Measurements from ENCODE around the gene AGPAT3.

AGPAT3 gene

DNA sequence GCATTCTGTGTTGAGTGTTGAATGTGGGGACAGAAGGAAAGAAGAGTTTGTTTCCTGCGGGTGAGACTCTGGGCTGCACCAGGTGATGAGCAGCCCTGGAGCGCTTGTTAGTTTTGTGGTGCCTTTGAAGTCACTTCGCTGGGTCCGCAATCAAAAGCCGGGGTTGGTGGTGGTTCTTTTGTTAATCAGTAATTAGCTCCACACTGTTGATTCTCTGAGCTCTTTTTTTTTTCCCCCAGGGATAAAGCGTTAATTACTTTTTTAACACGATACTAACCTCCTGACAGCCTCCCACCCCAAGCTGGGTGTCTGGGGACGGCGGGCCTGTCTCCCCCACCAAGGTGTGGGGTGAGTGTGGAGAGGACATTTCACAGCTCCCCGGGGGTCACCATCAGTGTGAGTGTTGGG is 56.6 kb downstream of the AGPAT3 start:
- no peak for FAIRE-seq

DNA sequence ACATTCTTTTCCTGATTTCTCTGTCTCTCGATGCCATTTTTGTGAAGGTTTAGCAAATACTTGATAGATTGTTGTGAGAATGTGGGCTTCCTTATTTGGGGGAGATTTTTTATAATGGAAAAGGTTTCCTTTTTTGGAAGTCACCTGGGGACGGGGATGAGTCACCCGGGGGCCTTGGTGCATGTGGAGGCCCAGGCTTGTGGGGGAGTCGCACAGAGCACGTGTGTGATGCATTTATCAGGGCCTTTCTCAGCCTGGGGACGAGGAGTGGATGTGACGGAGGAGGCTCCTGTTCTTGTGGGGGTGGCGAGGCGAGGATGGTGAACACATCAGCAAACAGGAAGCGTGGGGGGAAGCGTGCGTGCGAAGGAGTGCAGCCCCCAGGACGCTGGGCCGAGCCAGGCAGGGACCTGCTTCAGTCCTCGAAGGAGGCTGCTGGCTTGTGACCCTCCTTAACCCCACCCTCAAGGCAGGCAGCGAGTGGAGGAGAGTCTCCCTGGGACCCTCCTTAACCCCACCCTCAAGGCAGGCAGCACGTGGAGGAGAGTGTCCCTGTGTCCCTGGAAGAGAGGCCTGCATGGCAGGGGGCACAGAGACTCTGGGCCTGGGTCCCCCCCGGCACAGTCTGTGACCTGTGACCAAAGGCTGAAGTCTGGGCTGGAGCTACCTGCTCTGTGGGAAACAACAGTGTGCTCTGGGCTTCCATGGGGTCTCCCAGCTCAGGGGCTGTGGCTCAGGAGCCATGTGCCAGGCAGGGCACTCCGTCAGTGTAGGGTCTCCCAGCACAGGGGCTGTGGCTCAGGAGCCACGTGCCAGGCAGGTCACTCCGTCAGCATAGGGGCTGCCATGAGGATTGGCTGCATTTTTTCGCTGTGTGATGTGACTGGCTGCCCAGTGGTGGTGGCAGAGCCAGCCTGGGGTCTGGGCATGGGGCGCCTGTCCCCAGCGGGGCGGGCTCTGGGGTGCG is 57.2 kb downstream of the AGPAT3 start:
- DNase-seq (ENCODE audit: low spot score), result no peak
- no peak for FAIRE-seq

More for the DNA sequence above, 56.6 kb downstream of the AGPAT3 start:
- DNase-seq (ENCODE audit: low spot score), result no peak

DNA sequence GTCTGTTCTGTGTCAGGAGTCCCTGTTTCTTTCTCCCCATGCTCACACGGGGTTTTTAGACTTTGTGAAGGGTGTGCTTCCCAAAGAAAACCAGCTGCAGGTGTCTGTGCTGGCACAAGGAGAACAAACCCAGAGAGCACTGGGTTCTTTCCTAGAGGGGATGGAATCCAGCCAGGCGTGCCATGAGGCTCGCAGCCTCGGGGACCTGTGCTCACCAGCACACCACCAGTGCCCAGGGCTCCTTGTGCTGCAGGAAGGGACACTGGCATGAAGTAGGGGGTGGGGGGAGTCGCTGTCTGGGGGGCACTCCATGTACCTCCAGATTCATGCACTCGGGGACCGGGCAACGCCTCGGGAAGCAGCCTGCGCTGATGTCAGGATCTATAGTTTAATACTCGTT is 57.9 kb downstream of the AGPAT3 start:
- DNase-seq (ENCODE audit: low spot score) (no peak), FAIRE-seq (no peak)

DNA sequence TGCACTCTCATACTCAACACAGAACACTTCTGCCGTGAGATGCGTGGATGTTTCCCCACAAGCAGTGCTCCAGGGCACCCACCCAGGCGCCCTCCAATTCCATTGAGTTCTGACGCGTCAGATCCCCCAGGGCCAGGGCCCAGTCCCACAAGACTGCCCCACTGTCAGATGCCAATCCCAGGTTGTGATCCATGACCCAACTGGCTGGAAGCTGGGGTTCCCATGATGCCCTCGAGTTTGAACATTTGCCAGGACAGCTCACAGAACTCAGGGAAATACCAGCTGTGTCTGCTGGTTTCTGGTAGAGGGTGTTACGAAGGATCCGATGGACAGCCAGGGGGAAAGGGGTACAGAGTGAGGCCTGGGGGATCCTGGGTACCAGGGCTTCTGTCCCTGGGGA is 58.4 kb downstream of the AGPAT3 start:
- FAIRE-seq (no peak), DNase-seq (ENCODE audit: low spot score) (no peak)

DNA sequence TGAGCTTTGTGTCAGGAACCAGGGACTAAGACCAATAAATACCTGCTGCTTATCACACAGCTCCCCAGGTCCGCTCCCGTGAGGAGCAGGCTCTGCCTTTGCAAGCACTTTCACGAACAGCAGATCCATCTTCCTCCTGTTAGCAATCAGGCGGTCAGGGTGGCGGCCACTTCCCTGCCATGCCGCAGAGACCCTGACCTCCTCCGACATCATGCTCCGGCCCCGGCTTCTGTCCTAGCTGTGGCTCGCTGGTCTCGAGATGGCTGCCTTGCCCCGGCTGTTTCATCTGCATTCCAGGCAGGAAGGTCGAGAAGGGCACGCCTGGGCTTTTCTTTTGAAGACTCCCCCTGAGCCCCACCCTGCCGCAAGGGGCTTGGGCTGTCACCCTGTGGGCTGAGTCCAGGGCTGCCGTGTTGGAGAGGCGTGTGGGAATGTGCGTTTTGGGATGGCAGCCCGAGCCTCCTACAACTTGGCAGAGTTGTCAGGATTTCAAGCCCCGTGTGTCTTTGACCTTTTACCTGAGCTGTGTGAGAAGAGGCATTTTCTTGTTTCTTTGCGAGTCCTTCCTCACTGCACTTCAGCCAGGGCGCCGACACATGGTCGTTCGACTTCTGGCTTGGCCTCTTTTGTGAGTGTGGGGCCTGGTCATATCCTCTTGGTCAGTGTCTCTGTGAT is 59.5 kb downstream of the AGPAT3 start:
- no peak for DNase-seq (ENCODE audit: low spot score)

DNA sequence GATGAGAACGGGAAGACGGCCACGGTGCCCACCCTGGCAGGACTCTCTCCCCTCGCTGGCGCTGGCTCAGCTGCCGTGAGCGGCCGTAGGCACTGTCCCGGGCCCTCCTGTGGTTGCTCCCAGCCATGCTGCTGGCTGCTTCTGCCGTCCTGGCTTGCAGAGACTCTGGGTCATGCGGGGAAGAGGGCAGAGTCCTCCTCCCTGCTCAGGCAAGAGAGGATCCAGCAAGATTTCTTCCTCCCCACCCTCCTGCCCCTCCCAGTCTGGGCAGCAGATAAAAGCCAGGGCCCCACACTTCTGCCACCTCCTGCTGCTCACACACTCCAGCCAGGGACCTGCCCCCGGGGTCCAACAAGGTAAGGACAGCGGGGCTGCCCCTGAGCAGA is 60.1 kb downstream of the AGPAT3 start:
- no peak for FAIRE-seq
- no peak for DNase-seq (ENCODE audit: low spot score)

More for the DNA sequence above, 59.5 kb downstream of the AGPAT3 start:
- no peak for FAIRE-seq

DNA sequence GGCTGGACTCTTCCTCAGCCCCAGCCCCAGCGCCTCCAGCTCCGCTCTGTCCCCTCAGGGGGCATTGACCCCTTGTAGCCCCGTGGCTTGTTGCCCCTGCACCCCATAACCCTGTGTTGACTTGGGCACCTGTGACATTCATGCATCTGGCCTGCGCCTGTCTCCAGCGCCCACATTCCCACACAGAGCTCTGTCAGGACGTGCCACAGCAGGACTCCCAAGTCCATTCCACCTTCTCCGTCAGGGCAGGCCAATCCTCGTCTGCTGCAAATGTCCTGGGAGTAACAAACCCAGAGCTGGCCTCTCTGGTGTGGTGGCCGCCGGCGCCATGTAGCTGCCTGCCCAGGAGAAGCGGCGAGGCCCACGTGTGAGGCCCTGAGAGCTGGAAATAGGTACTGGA is 60.6 kb downstream of the AGPAT3 start:
- DNase-seq (ENCODE audit: low spot score), result no peak
- FAIRE-seq, result no peak

DNA sequence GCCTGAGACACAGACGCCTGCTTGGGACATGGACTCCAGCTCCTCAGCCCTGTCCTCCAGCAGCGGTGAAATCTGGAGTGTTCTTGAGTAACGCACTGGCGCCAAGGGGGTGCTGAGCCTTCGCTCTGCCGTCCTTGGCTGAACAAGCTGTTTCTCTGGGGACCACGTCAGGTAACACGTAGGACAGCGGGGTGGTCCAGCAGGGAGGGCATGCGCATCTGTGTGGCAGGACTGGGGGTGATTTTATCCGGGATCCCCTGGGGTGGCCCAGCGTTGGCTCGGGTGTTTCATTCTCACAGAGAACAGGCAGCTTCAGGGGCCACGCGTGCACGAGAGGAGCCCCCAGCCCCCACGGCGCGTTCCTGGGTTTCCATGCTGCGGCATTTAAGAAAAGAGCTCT is 61.2 kb downstream of the AGPAT3 start:
- DNase-seq (ENCODE audit: low spot score), result no peak
- FAIRE-seq, result no peak

DNA sequence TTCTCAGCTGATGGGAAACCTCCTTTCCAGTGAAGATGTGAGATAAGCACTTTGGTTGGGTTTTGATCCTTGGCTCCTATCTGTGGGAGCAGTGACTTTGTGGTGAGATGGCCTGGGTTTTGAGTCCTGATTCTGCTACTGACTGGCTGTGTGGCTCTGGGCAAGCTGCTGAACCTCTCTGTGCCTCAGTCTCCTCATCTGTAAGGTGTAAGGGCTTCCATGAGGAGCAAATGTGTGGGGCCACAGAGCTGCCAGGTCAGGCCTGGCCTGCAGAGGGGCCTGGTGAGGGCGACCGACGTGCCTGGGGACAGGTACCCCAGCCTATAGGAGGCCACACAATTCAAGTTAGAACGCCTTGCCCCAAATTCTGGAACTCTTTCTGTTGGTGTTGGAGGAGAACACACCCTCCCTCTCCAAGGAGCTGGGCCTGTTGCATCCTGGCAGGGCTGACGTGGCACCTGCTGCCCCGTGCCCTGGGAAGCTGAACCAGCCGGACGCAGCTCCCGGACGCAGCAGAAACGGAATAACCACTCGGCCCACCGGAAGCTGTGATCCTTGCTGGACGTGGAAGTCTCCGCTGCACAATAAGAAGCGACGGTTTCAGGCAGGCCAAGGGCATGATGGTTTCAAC is 62.7 kb downstream of the AGPAT3 start:
- FAIRE-seq, result no peak
- DNase-seq (ENCODE audit: low spot score), result no peak

DNA sequence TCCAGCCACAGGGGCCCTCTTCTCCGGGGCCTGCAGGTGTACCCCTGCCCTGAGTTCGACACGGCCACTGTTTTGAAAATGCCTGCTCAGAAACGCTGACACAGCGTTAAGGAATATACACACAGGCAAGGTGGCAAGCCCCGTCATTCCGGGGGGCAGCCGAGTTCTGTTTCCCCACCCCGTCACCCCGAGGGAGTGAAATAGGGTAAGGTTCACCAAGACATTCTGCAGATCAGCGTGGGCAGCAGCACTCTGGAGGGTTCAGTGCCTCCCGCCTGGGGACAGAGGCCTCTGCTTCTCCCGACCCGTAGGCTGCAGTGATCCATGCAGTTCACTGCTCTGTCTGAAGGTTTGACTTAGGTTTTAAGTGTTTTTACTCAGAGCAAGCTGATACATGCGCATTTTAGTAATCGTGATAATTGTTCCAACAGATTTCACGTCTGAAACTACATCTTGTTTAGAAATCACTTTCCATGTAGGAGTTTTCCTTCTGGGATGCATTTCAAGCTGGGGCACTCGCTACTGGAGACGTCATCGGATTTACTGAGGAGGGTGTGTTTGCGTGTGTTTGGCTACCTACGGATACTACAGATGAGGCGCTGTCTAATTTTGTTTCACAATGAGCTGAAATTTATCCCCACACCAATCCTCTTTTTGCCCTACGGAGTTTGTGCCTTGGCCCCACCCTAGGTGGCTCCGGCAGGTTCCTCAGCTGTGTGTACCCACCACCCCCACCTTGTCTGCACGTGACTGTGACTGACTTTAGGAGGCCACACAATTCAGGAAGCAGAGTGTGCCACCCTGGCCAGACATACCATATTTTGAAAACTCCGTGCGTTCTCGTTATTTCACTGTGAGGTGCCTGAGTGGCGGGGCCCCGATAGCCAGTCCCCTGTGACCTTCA is 63.5 kb downstream of the AGPAT3 start:
- DNase-seq (ENCODE audit: low spot score) (no peak), FAIRE-seq (no peak)

DNA sequence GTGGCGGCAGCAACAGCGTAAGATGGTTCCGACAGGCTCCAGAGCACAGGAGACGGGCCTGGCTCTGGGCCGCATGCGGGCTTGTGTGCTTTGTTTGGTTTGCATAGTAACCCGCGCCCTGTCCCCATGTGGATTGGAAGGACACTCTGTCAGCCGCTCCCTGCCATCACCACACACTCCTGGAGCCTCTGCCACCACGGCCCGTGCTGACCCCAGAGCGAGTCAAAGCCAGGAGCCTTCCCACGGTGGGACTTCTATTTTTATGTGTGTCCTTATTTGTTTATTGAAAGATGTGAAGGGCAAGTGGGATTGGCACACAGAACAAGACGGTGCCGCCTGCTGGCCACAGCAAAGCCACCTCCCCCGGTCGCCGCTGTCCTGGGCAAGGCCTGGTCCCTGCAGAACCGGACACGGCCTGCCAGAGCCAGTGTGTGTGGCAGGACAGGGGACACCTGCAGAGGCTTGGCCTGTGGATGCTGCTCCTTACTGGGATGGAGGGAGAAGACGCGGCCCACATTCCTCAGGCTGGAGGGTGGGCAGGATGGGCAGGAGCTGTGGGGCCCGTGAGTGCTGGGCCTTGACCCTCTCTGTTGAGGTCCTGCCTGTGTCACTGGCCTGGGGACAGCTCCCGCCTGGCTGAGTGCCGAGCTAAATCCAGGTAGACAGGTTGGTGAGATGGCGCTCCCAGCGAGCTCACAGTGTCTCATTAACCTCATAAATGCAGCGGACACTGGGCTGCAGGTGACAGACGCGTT is 64.4 kb downstream of the AGPAT3 start:
- DNase-seq (ENCODE audit: low spot score) (no peak), FAIRE-seq (no peak)

DNA sequence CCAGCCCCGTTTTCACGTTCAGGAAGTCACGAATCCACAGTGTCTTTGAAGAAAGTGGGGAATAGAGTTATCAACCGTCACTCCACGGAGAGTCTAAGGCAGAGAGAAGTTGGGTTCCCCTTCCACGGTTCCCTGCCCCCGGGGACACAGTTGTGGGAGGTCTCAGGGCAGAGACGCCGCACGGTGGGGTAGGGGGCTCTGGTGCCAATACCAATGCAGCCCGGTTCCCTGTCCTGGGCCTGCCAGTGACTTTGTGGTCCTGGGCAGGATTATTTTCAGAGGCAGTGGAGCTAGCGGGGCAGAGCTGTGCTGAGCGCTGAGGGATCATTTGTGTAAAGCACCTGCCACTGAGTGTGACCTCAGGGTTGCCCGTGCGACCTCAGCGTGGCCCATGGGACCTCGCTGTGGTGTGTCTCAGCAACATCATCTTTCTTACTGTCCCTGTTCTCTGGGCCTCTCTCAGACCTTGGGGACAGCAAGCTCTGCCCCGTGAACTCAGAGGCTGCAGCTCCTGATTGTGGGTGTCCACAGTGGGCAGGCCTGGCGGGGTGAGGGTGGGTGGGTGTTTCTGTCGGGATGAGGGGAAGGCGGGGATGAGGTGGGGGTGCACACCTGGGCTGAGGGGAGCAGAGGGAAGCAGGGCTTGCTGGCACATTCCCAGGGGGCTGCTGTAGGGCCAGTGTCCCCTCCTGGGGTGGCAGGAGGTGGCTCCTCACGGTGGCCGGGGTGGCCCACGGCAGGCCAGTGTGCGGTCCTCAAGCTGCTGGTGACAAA is 65.2 kb downstream of the AGPAT3 start:
- FAIRE-seq (no peak), DNase-seq (ENCODE audit: low spot score) (no peak)

DNA sequence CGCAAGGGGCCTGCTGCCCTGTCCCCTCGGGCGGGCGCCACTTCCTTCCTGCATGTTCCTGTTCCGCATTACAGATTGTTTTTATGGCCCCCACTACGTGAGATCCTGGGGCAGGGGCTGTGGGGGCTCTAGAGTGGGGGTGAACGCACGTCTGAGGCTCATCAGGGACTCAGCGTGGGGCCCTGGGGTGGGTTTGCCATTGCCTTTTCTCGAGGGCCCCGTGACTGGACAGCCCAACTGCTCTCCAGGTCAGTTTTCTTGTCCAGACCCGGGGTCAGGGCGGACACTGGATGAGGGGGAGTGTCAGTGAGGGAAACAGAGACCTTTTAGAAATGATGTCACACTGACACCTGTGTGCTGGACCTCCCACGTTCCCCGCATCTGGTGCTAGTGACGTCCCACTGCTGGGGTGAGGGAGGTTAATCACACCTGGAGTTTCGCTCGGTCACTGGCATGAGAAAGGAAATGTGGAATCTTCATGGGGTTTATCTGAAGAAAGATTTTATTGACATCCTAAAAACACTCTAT is 65.9 kb downstream of the AGPAT3 start:
- FAIRE-seq (no peak), DNase-seq (ENCODE audit: low spot score) (no peak)

DNA sequence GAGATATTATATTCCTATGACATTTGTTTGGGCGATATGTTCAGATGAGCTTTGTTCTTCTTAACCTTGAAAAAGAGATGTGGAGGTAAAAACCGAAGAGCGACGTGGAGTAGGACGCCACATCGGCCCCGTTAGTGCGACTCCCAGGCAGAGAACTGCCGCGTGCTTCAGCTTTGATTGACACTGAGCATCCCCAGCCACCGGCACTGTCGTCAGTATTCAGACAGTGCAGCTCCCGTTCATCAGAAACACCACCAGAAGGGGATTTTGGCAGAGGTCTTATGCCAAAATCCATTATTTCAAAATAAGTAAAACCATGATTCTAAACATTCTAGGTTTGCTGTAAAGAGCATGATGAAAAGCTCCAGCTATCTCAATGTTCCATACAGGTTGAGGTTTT is 66.5 kb downstream of the AGPAT3 start:
- no peak for FAIRE-seq
- DNase-seq (ENCODE audit: low spot score), result no peak

DNA sequence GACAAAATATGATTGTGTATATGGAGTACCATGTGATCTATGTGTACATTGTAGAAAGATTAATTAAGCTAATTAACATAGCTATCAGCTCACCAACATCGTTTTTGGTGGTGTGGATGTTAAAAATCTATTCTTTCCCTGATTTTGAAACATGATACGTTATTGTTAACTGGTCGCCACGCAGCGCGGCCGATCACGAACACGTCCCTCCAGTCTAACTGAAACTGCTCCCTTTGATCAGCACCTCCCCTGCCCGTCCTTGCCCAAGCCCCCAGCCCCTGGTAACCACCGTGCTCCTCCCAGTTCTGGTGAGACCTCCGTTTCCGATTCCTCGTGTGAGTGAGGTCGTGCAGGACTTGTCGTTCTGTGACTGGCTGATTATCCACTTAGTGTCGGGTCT is 67.0 kb downstream of the AGPAT3 start:
- DNase-seq (ENCODE audit: low spot score) (no peak), FAIRE-seq (no peak)

DNA sequence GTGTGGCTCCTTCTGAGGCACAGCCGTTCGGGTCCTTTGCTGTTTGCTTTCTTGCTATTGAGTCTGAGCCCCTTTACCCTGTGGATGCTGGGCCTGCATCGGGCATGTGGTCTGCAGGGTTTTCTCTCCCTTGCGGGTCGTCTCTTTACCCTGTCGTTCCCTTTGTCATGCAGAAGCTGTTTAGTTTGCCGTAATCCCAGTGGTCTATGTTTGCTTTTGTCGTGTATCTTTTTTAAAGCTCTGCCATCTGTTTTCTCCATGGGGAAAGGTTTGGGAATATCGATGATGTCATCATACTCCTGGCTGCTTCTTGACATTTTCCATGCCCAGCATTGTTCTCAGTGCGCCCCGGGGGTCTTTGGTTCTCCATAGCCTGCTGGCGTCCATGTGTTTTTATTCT is 68.2 kb downstream of the AGPAT3 start:
- FAIRE-seq (no peak), DNase-seq (ENCODE audit: low spot score) (no peak)

DNA sequence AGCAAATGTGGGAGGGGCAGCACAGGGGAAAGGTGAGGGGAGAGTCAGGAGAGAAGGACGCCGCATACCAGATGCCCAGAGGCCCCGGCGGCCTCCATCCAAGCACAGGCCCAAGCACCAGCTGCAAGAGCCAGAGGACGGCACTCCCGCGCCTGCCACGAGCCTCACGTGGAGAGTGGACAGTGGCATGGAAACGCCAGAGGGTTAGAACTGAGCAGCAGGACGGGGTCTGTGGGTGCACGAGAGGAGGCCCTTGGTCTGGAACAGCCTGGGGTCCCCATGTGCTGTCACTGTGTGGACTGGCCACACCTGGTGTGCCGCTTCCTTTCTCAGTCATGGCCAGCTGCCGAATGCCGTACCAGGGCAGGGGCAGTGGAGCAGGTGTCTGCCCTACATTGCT is 68.7 kb downstream of the AGPAT3 start:
- no peak for DNase-seq (ENCODE audit: low spot score)
- FAIRE-seq, result no peak

DNA sequence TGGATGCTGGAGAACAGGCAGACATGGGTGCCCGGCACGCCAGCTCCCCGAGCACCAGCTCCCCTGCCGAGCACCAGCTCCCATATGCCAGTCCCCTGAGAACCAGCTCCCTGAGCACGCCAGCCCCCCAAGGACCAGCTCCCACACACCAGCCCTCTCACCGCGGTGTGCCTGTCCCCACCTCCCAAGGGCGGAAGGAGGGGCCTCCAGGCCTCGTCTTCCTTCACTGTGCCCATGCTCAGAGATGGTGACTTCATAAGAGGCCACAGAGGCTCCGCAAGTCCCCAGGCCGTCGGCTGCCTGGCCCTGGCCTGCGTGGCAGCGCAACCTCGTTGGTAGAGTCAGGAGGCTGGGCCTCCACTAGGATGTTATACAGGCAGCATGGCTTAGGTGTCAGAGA is 69.1 kb downstream of the AGPAT3 start:
- FAIRE-seq (no peak), DNase-seq (ENCODE audit: low spot score) (no peak)
